GM12801 (cell line): ENCODE measurements around the gene DAAM1.

ENCODE experiments used
- TF ChIP-seq, protein P1 (sequence below): IDR thresholded peaks from one replicate; pipeline ENCODE4 v1.5.1; 2011; ENCODE audit warnings: control low read depth; ENCODE audit not compliant: insufficient read length; ENCODE audit errors: extremely low read depth

DAAM1 gene

DNA sequence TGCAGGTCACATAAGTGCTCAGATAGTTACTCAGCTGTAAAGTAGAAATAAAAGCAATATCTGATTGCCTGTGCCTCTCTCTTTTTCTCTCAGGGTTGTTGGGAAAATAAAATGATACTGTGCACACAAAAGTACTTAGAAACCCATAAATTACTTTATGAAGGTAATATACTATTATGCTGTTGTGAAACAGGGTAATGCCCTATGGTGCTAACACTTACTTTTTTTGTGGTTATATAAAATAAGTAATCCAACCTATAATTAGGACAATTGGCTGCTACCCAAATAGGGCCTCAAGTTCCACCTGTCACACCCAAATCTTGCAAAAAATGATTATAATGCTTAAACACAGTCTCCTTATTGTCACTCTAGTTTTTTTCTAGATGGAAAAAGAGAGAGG, 50.6 kb downstream of the DAAM1 start:
- TF ChIP-seq, protein P1, sequence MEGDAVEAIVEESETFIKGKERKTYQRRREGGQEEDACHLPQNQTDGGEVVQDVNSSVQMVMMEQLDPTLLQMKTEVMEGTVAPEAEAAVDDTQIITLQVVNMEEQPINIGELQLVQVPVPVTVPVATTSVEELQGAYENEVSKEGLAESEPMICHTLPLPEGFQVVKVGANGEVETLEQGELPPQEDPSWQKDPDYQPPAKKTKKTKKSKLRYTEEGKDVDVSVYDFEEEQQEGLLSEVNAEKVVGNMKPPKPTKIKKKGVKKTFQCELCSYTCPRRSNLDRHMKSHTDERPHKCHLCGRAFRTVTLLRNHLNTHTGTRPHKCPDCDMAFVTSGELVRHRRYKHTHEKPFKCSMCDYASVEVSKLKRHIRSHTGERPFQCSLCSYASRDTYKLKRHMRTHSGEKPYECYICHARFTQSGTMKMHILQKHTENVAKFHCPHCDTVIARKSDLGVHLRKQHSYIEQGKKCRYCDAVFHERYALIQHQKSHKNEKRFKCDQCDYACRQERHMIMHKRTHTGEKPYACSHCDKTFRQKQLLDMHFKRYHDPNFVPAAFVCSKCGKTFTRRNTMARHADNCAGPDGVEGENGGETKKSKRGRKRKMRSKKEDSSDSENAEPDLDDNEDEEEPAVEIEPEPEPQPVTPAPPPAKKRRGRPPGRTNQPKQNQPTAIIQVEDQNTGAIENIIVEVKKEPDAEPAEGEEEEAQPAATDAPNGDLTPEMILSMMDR: no peak

DNA sequence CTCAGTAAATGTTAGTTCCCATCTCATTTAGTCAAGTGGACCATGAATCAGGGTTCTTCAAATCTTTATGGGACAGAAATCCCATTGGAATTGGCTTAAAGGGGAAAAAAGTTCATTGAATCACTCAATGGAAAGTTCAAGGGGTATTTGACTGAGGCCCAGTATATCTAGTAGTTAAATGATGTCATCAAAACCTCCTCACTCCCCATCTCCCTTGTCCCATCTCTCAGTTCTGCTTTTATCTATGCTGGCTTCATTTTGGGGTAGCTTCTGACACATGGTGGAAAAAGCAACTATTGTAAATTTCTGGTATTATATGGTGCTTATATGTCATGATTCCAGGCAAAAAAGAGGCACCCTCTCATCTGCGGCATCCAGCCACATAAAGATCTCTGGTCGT, 51.9 kb downstream of the DAAM1 start:
- TF ChIP-seq, protein P1: no peak

DNA sequence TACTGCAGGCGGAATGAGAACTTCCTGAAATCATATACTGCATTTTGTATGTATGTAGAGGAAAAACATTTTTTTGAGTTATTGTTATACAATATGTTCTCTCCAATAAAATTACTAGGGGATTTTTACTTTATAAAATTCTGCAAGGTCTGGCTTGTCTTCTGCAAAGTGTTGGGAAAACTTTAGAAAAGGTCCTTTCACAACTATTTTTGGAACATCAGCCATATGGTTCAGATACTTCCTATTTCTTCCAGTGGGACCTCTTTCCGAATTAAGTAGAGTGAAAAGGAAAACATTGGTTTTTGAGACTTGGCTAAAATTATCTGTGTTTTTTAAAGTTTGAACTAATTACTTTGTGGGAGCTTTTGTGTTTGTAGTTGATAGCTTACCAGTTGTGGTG, 52.7 kb downstream of the DAAM1 start:
- TF ChIP-seq, protein P1: no peak

DNA sequence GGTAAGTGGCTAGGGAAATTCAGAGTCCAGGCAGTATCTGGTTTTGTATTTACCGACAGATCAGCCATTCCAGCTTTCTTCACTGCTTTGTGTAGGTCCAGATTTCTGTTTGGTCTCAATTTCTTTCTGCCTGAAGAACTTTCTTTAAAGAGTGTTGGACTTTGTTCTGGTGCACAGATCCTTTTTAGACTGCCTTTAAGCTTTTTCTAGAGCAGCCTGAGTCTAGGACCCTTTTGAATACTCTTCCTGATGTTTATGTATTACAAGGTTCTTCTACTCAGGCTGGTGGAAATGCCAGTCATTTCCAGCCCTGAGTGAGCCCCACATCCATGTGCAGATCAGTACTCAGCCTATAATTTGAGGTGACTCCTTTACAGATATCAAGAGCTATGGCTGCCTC, 54.7 kb downstream of the DAAM1 start:
- TF ChIP-seq, protein P1: no peak

DNA sequence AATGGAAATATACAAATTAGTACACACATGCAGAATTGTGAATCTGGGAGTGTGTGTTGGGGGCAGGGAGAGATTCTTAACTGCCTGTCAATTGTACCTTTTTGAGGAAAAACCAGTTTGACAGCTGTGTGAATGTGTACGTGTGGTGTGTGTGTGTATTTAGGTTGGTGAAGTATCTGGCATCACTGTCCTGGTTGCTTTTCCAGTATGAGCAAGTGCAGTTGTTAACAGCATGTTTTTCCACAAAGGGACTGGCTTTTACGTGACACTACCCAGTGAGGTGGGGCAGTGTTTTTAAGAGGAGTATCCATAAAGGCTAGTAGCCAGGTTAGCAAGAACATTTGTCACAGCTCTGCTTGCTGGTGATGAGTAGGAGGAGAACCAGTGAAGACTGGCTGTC, 56.1 kb downstream of the DAAM1 start:
- TF ChIP-seq, protein P1: no peak

DNA sequence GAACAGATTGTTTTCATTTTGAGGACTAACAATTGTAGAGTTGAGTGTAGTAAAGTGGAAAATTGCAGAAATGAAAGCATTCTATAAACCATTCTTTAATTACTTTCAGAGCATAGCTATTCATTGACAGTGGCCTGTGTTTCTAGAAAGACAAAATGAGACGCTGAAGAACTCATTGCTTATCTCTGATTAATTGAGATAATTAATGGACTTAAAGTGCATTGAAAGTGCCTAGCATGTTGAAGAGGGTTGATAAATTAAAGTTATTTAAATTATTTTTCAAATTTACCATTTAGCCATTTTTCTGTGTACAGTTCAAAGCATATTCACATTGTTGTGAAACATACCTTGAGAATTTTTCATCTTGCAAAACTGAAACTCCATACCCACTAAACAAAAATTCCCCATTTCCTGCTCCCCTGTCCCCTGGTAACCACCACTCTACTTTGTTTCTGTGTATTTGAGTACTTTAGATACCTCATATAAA, 57.4 kb downstream of the DAAM1 start:
- TF ChIP-seq, protein P1: no peak

DNA sequence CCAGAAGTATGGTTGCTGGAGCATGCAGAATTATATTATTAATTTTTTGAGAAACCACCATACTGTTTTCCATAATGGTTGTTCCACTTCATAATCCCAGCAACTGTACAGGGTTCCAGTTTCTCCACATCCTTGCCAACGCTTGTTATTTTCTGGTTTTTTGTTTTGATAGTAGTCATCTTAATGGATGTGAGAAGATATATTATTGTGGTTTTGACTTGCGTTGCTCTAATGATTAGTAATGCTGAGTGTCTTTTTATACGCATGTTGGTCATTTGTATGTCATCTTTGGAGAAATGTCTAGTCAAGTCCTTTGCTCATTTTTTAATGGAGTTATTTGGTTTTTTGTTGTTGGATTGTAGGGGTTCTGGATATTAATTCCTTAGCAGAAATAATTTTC, 58.1 kb downstream of the DAAM1 start:
- TF ChIP-seq, protein P1: no peak
